ENCODE results near the gene CYBC1. TPM values are rescaled to one million over a fixed set of nuclear protein-coding genes. Genes with fewer than 3 reads are reported as not detected.

The CYBC1 gene
- total and polyA plus RNA-seq, 2 of the 8 experiments (the other 6 are each of a cell fraction or from before 2014, with no cell fraction given) = 74.6 to 81.4 TPM

- TF ChIP-seq E2F6 (IDR thresholded peaks at IDR 0.05) = no peak
- no peak for TF ChIP-seq BRCA1 (IDR thresholded peaks at IDR 0.05; ENCODE audit: low read depth, low read length)
- TF ChIP-seq CBX5 (IDR thresholded peaks at IDR 0.05; ENCODE audit: low read depth, low read length) = no peak
- no peak for TF ChIP-seq ZNF274 (IDR thresholded peaks at IDR 0.05; ENCODE audit: borderline replicate concordance, extremely low read depth, low read length)
Measured at GRCh38 chr17:82397449-82398335, 52.9 kb downstream of the CYBC1 start (continued).

Data from H1 (cell line).